Fibroblast of pulmonary artery (primary cell): ENCODE results near the gene CTSV.
"Not testable (repeated sequence)": the region's sequence is repeated elsewhere in the genome, so short reads cannot be mapped to it uniquely, and the experiment has no call there.

Experiments used
- DNase-seq: peaks from one replicate; pipeline ENCODE4 v3.0.0-alpha.2; 2010; ENCODE audit warnings: low read depth
- H3K4me3 ChIP-seq: replicated peaks from 2 replicates; pipeline ENCODE4 v1.5.1; 2011; ENCODE audit warnings: low read depth, mild to moderate bottlenecking, control low read depth, low read length, moderate library complexity
- TF ChIP-seq, protein P1 (sequence below): IDR thresholded peaks from 2 replicates; pipeline ENCODE4 v1.5.1; 2011; ENCODE audit warnings: mild to moderate bottlenecking, control low read depth, low read length, inconsistent platforms; ENCODE audit errors: missing control alignments

Gene CTSV

DNA sequence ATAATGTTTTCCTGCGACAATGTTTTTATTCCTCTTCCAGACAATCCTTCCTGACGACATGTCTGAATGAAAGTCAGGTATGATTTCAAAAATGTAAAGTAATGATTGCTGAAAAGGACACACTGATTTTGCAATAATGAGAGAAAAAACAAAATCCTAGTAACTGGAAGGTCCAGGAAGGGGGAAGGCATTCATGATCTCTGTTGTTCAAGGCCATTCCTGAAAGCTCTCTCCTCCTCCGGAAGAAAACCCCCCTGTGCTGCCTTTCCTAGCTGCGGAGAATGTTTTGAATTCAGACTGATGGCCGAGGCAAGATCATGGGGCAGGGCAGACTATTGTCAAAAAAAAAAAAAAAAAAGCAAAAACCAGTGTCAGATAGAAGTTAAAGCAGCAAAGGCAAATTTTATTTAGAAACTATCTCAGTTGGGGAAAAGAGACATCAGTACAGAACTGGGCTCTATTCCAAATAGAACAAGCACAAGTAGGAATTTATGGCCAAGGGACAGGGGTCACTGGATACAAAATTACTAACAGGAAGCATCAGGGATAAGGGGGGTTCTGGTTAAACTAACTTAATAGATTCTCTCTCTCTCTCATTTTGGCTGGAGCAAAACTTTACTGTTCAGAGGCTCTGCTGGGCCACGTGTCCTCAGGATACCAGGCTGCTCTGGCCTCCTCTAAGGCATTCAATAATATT is 36.5 kb upstream of the CTSV start:
- no peak overlapping the region for H3K4me3 ChIP-seq
- TF ChIP-seq, protein P1, sequence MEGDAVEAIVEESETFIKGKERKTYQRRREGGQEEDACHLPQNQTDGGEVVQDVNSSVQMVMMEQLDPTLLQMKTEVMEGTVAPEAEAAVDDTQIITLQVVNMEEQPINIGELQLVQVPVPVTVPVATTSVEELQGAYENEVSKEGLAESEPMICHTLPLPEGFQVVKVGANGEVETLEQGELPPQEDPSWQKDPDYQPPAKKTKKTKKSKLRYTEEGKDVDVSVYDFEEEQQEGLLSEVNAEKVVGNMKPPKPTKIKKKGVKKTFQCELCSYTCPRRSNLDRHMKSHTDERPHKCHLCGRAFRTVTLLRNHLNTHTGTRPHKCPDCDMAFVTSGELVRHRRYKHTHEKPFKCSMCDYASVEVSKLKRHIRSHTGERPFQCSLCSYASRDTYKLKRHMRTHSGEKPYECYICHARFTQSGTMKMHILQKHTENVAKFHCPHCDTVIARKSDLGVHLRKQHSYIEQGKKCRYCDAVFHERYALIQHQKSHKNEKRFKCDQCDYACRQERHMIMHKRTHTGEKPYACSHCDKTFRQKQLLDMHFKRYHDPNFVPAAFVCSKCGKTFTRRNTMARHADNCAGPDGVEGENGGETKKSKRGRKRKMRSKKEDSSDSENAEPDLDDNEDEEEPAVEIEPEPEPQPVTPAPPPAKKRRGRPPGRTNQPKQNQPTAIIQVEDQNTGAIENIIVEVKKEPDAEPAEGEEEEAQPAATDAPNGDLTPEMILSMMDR: no peak
- DNase-seq: peak; percentile 39

DNA sequence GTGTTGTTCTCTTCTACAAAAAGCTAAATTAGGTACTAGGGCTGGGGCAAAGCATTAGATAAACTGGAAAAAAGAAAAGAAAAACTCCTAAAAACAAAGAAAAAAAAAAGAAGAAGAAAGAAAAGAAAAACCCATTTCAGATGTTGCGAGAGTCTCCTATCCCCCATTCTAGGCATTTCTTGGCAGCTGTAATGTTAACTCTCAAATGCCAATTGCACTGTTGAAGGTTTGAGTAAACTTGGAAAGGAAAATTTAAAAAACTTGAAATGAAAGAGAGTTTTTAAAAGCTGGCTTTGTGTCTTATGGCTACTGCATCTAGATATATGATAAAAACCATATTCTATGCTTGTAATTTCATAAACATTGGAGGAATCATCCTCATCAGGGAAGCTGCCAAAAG is 34.6 kb upstream of the CTSV start:
- TF ChIP-seq, protein P1: no peak
- DNase-seq: no peak

GRCh38 chr9:97072285-97072776 is 33.4 kb upstream of the CTSV start:
- H3K4me3 ChIP-seq: no peak overlapping the region
- TF ChIP-seq, protein P1: no peak
- DNase-seq: no peak

More for the DNA sequence above, 34.6 kb upstream of the CTSV start:
- no peak overlapping the region for H3K4me3 ChIP-seq

DNA sequence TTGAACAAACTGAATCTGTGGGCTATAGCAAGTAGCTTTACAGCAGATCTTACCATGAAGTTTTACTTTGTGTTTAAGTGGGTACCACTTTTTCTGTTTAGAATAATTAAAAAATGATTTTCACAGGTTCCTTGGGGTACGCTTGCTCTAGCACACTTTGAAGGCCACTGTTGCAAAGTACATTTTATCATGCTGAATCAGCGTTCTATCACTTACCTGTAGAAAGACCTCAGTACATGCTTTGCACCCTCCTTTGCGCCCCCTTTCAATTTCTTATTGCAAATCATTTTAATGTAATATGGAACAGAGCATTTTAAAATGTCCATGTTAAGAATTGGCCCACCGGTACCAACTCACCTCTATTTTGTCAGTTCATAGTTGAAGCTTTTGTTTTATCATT is 31.4 kb upstream of the CTSV start:
- not testable (repeated sequence) for H3K4me3 ChIP-seq, DNase-seq

- no peak overlapping the region for H3K4me3 ChIP-seq
- TF ChIP-seq, protein P1: no peak
- no peak for DNase-seq
These were observed 28.5 kb upstream of the CTSV start for GRCh38 chr9:97067490-97067889.

GRCh38 chr9:97064176-97064575 is 25.2 kb upstream of the CTSV start:
- no peak overlapping the region for H3K4me3 ChIP-seq
- no peak for DNase-seq
- TF ChIP-seq, protein P1: no peak

DNA sequence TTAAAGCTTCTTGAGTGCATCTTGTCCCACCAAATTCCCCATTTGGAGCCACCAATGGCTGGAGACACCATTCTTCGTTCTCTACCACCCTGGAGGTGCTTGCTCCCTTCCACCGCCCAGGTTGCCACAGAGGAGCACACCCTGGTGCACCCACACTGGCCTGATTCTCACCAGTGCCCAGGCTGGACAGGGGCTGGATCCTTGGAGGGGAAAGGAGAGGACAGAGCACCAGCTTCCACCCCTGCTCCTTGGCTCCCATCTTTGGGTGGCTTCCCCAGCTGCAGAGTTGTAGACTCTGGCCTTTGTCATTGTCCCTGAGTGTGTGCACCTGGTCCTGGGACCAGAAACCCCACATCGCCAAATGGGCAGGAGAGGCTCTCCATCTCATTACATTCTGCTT is 21.9 kb upstream of the CTSV start:
- no peak for DNase-seq
- TF ChIP-seq, protein P1: no peak
- H3K4me3 ChIP-seq: no peak overlapping the region
